H9 (cell line): Measurements from ENCODE around the gene RNF111. TPM values are rescaled to one million over a fixed set of nuclear protein-coding genes. Genes with fewer than 3 reads are reported as not detected.

Experiments
- DNase-seq: peaks from one replicate; pipeline ENCODE4 v3.0.0-alpha.2; 2017
- H2AFZ ChIP-seq: one replicate; pipeline ENCODE4 v1.6.1; 2013; ENCODE audit warnings: mild to moderate bottlenecking, low read length, control low read depth, moderate library complexity
- H2AK5ac ChIP-seq: 2 replicates; pipeline ENCODE4 v1.6.1; 2013; ENCODE audit warnings: low read length, control low read depth, mixed read lengths; ENCODE audit not compliant: insufficient read length
- H2BK120ac ChIP-seq: one replicate; pipeline ENCODE4 v1.6.1; 2013; ENCODE audit warnings: low read depth, mild to moderate bottlenecking, low read length, control low read depth, inconsistent platforms; ENCODE audit not compliant: poor library complexity, severe bottlenecking
- H2BK12ac ChIP-seq: 2 replicates; pipeline ENCODE4 v1.6.1; 2013; ENCODE audit warnings: low read length, control low read depth, mixed read lengths, low read depth; ENCODE audit not compliant: insufficient read length
- H2BK15ac ChIP-seq: 2 replicates; pipeline ENCODE4 v1.6.1; 2013; ENCODE audit warnings: low read depth, low read length, control low read depth
- H2BK20ac ChIP-seq: one replicate; pipeline ENCODE4 v1.6.1; 2013; ENCODE audit warnings: low read depth, mild to moderate bottlenecking, low read length, control low read depth, inconsistent platforms; ENCODE audit not compliant: poor library complexity, severe bottlenecking
- H2BK5ac ChIP-seq: 2 replicates; pipeline ENCODE4 v1.6.1; 2013; ENCODE audit warnings: low read length, control low read depth, mixed read lengths; ENCODE audit not compliant: insufficient read length
- H3K14ac ChIP-seq: 2 replicates; pipeline ENCODE4 v1.6.1; 2013; ENCODE audit warnings: low read length, control low read depth; ENCODE audit not compliant: insufficient read depth
- H3K18ac ChIP-seq: 2 replicates; pipeline ENCODE4 v1.6.1; 2013; ENCODE audit warnings: low read depth, mild to moderate bottlenecking, mixed read lengths, low read length, control low read depth; ENCODE audit not compliant: insufficient read length
- H3K23ac ChIP-seq: 2 replicates; pipeline ENCODE4 v1.6.1; 2013; ENCODE audit warnings: low read length, control low read depth, mixed read lengths, low read depth; ENCODE audit not compliant: insufficient read length
- H3K23me2 ChIP-seq: 2 replicates; pipeline ENCODE4 v1.6.1; 2013; ENCODE audit warnings: low read depth, mild to moderate bottlenecking, mixed read lengths, low read length, control low read depth; ENCODE audit not compliant: insufficient read length, poor library complexity, severe bottlenecking
- H3K27ac ChIP-seq: 2 replicates; pipeline ENCODE4 v1.5.1; 2013; ENCODE audit warnings: low read length, control low read depth, mixed read lengths, low read depth; ENCODE audit not compliant: insufficient read length
- H3K27me3 ChIP-seq: 2 replicates; pipeline ENCODE4 v1.6.1; 2013; ENCODE audit warnings: low read length, control low read depth, inconsistent platforms; ENCODE audit not compliant: insufficient read depth
- H3K4ac ChIP-seq: 2 replicates; pipeline ENCODE4 v1.6.1; 2013; ENCODE audit warnings: low read depth, mild to moderate bottlenecking, control low read depth, inconsistent platforms, low read length, moderate library complexity
- H3K4me1 ChIP-seq: 2 replicates; pipeline ENCODE4 v1.6.1; 2013; ENCODE audit warnings: low read length, control low read depth, inconsistent platforms; ENCODE audit not compliant: insufficient read depth
- H3K4me2 ChIP-seq: 2 replicates; pipeline ENCODE4 v1.6.1; 2013; ENCODE audit warnings: low read length, control low read depth, mixed read lengths; ENCODE audit not compliant: insufficient read length, insufficient read depth
- H3K56ac ChIP-seq: 2 replicates; pipeline ENCODE4 v1.6.1; 2013; ENCODE audit warnings: low read depth, mild to moderate bottlenecking, mixed read lengths, low read length, control low read depth; ENCODE audit not compliant: insufficient read length
- H3K79me1 ChIP-seq: 2 replicates; pipeline ENCODE4 v1.6.1; 2013; ENCODE audit warnings: low read depth, mild to moderate bottlenecking, moderate library complexity, low read length, control low read depth, inconsistent platforms; ENCODE audit not compliant: insufficient read depth, poor library complexity, severe bottlenecking
- H3K79me2 ChIP-seq: 2 replicates; pipeline ENCODE4 v1.6.1; 2013; ENCODE audit warnings: low read length, control low read depth, inconsistent platforms; ENCODE audit not compliant: insufficient read depth
- H3K9ac ChIP-seq: 2 replicates; pipeline ENCODE4 v1.6.1; 2013; ENCODE audit warnings: low read length, control low read depth, mixed read lengths; ENCODE audit not compliant: insufficient read length; ENCODE audit errors: extremely low read depth
- H3K9me3 ChIP-seq: one replicate; pipeline ENCODE4 v1.6.1; 2013; ENCODE audit warnings: low read depth, low read length, inconsistent platforms; ENCODE audit not compliant: control insufficient read depth
- H3T11ph ChIP-seq: one replicate; pipeline ENCODE4 v1.6.1; 2013; ENCODE audit warnings: mild to moderate bottlenecking, low read length, control low read depth, inconsistent platforms
- H4K20me1 ChIP-seq: one replicate; pipeline ENCODE4 v1.6.1; 2013; ENCODE audit not compliant: control insufficient read depth, insufficient read length, insufficient read depth
- H4K5ac ChIP-seq: 2 replicates; pipeline ENCODE4 v1.6.1; 2013; ENCODE audit warnings: low read depth, mild to moderate bottlenecking, mixed read lengths, low read length, control low read depth; ENCODE audit not compliant: insufficient read length
- H4K8ac ChIP-seq: replicated peaks from 2 replicates; pipeline ENCODE4 v1.6.1; 2013; ENCODE audit warnings: low read length, control low read depth, mixed read lengths, low read depth; ENCODE audit not compliant: insufficient read length
- H4K91ac ChIP-seq: 2 replicates; pipeline ENCODE4 v1.6.1; 2013; ENCODE audit warnings: low read depth, mild to moderate bottlenecking, moderate library complexity, mixed read lengths, low read length, control low read depth; ENCODE audit not compliant: insufficient read length
- H3K27ac Mint-ChIP-seq, 3 experiments: 2 replicates in 2 of 3; 3 replicates in 1 of 3; pipeline ENCODE4 v1.8.0; 2020 to 2021; ENCODE audit warnings: mixed read lengths in 3 of 3, mild to moderate bottlenecking in 1 of 3, moderate library complexity in 1 of 3
- H3K27me3 Mint-ChIP-seq: 2 replicates; pipeline ENCODE4 v1.8.0; 2021; ENCODE audit warnings: low read depth, mild to moderate bottlenecking, moderate library complexity, mixed read lengths
- H3K36me3 Mint-ChIP-seq, 3 experiments: 2 replicates in 2 of 3; 3 replicates in 1 of 3; pipeline ENCODE4 v1.8.0; 2020 to 2021; ENCODE audit warnings: low read depth in 3 of 3, mixed read lengths in 3 of 3; ENCODE audit not compliant: insufficient read depth in 1 of 3
- H3K4me1 Mint-ChIP-seq, 2 experiments: 2 replicates each; pipeline ENCODE4 v1.8.0; 2020; ENCODE audit warnings: mixed read lengths in 2 of 2
- H3K4me3 Mint-ChIP-seq, 2 experiments: 2 replicates in 1 of 2; 3 replicates in 1 of 2; pipeline ENCODE4 v1.8.0; 2020 to 2021; ENCODE audit warnings: mild to moderate bottlenecking in 2 of 2, mixed read lengths in 2 of 2, moderate library complexity in 1 of 2
- H3K9me3 Mint-ChIP-seq, 2 experiments: 2 replicates in 1 of 2; 3 replicates in 1 of 2; pipeline ENCODE4 v1.8.0; 2020; ENCODE audit warnings: mild to moderate bottlenecking in 2 of 2, mixed read lengths in 2 of 2, moderate library complexity in 1 of 2
- WGBS: extraction: QIAGEN DNeasy Blood & Tissue Kit; methylation state at CpG from one replicate; pipeline ENCODE4 v1.1.7; 2013; ENCODE audit warnings: missing lambda C conversion rate, low lambda C conversion rate, mixed read lengths; ENCODE audit not compliant: insufficient read length; ENCODE audit errors: extremely low coverage; 5-methylcytosine and 5-hydroxymethylcytosine counted together
- total RNA-seq: library from RNA; stranded (reverse); gene quantifications from 2 replicates; pipeline ENCODE4 v1.2.1, GENCODE V29; 2021
- TF ChIP-seq, protein P1 (sequence below): fragments of 200-600 bp; sonication (generic); conservative IDR thresholded peaks from 3 replicates; pipeline ENCODE4 v1.8.0; 2021; ENCODE audit warnings: antibody characterized with exemption, mild to moderate bottlenecking

RNF111 gene
- total RNA-seq, 1 experiment from 2014 or later: 28.0 TPM

DNA sequence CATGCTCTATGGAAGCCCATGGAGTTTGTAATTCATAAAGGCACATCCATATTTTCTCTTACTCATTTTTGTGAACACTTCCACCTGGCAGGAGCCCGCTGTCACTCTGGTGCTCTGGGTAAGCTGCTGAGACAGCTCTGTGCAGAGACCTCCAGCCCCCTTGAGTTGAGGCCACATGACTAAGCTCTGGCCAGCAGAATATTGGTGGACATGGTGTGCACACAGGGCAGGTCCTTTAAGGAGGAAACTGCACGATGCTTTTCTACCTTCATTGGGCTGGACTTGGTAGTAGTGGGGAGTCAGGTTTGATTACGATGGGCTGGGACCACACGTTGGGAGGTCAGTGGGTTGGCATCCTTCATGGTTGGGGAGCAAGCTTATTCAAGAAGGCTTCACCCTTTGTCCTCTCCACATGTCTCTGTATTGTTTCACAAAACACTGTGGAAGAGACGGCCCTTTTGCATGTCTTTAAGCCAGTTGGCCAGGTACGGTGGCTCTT lies 146.5 kb downstream of the RNF111 start:
- Mint-ChIP-seq H3K36me3 (peaks cover 63 to 98% (median 97%) of the 10 kb centered on the region in 3 experiments), H3K4me3 (no peak overlapping the region), H3K27me3 (no peaks in the 10 kb centered on the region; the same call in 1 of the 2 replicates), H3K9me3 (peaks cover 16 to 18% of the 10 kb centered on the region in 2 experiments), H3K4me1 (peaks cover 14 to 21% of the 10 kb centered on the region in 2 experiments), H3K27ac (peak overlapping the region in 2 of 3 experiments; percentile 48 to 65; a peak in 3 of 7 replicates)
- Histone ChIP-seq H3K9me3 (no peaks in the 10 kb centered on the region), H4K8ac (no peak overlapping the region), H4K5ac (no peak overlapping the region), H2BK120ac (no peak overlapping the region), H3K79me2 (no peaks in the 10 kb centered on the region), H3K23ac (no peak overlapping the region), H2AFZ (no peak overlapping the region), H2AK5ac (no peak overlapping the region), H2BK5ac (no peak overlapping the region), H4K20me1 (no peaks in the 10 kb centered on the region), H3K9ac (no peak overlapping the region), H4K91ac (no peak overlapping the region), H3K18ac (no peak overlapping the region), H3K4me1 (no peaks in the 10 kb centered on the region), H3T11ph (no peak overlapping the region), H3K4me2 (no peak overlapping the region), H3K23me2 (no peaks in the 10 kb centered on the region), H3K27ac (no peak overlapping the region), H2BK15ac (no peak overlapping the region), H2BK12ac (no peak overlapping the region), H2BK20ac (no peak overlapping the region), H3K79me1 (peaks cover 3% of the 10 kb centered on the region), H3K56ac (no peak overlapping the region), H3K4ac (no peak overlapping the region), H3K14ac (no peak overlapping the region), H3K27me3 (no peaks in the 10 kb centered on the region)
- TF ChIP-seq, protein P1, sequence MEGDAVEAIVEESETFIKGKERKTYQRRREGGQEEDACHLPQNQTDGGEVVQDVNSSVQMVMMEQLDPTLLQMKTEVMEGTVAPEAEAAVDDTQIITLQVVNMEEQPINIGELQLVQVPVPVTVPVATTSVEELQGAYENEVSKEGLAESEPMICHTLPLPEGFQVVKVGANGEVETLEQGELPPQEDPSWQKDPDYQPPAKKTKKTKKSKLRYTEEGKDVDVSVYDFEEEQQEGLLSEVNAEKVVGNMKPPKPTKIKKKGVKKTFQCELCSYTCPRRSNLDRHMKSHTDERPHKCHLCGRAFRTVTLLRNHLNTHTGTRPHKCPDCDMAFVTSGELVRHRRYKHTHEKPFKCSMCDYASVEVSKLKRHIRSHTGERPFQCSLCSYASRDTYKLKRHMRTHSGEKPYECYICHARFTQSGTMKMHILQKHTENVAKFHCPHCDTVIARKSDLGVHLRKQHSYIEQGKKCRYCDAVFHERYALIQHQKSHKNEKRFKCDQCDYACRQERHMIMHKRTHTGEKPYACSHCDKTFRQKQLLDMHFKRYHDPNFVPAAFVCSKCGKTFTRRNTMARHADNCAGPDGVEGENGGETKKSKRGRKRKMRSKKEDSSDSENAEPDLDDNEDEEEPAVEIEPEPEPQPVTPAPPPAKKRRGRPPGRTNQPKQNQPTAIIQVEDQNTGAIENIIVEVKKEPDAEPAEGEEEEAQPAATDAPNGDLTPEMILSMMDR: no peak
- WGBS: no CpG with 5 or more reads among the region's 6 CpGs
- no peak for DNase-seq
